GM20431 (cell line): ENCODE results near the gene SORCS1.

ENCODE experiments used
- in situ Hi-C: fragments of 300-500 bp; cut with MseI, MboI; formaldehyde crosslinking; loops from one replicate; pipeline ENCODE4 v1.15.0; 2020; ENCODE audit warnings: low sequenced_read_pairs; ENCODE audit not compliant: unreplicated experiment

Gene SORCS1

GRCh38 chr10:106917452-106918055 lies 247.0 kb downstream of the SORCS1 start:
- in situ Hi-C loops = no loop called here

GRCh38 chr10:106914016-106914415 lies 250.5 kb downstream of the SORCS1 start:
- in situ Hi-C loops = no loop called here

- in situ Hi-C loops = no loop called here
These were observed 251.2 kb downstream of the SORCS1 start for GRCh38 chr10:106913348-106913747.

- in situ Hi-C loops = no loop called here
These were observed 253.4 kb downstream of the SORCS1 start for GRCh38 chr10:106911096-106911495.

- in situ Hi-C loops = no loop called here
These were observed 253.8 kb downstream of the SORCS1 start for GRCh38 chr10:106910666-106911065.

GRCh38 chr10:106908225-106908624 lies 256.3 kb downstream of the SORCS1 start:
- in situ Hi-C loops = no loop called here

- in situ Hi-C loops = no loop called here
These were observed 260.3 kb downstream of the SORCS1 start for GRCh38 chr10:106904209-106904608.

GRCh38 chr10:106903180-106903579 lies 261.3 kb downstream of the SORCS1 start:
- in situ Hi-C loops = no loop called here

GRCh38 chr10:106900016-106900652 lies 264.4 kb downstream of the SORCS1 start:
- in situ Hi-C loops = no loop called here

- in situ Hi-C loops = no loop called here
These were observed 266.1 kb downstream of the SORCS1 start for GRCh38 chr10:106898446-106898845.

- in situ Hi-C loops = no loop called here
These were observed 266.8 kb downstream of the SORCS1 start for GRCh38 chr10:106897719-106898118.

GRCh38 chr10:106894692-106895091 lies 269.8 kb downstream of the SORCS1 start:
- in situ Hi-C loops = no loop called here

GRCh38 chr10:106877574-106877973 lies 286.9 kb downstream of the SORCS1 start:
- in situ Hi-C loops = no loop called here

GRCh38 chr10:106874604-106874889 lies 290.0 kb downstream of the SORCS1 start:
- in situ Hi-C loops = no loop called here

GRCh38 chr10:106873770-106874603 lies 290.5 kb downstream of the SORCS1 start:
- in situ Hi-C loops = no loop called here

GRCh38 chr10:106872176-106872575 lies 292.3 kb downstream of the SORCS1 start:
- in situ Hi-C loops = no loop called here

GRCh38 chr10:106866244-106866845 lies 298.2 kb downstream of the SORCS1 start:
- in situ Hi-C loops = no loop called here

- in situ Hi-C loops = no loop called here
These were observed 300.5 kb downstream of the SORCS1 start for GRCh38 chr10:106864031-106864430.

- in situ Hi-C loops = no loop called here
These were observed 301.0 kb downstream of the SORCS1 start for GRCh38 chr10:106863549-106863948.

GRCh38 chr10:106859892-106860652 lies 304.4 kb downstream of the SORCS1 start:
- in situ Hi-C loops = no loop called here
